ENCODE results near the gene COL9A1. TPM values are rescaled to one million over a fixed set of nuclear protein-coding genes. Genes with fewer than 3 reads are reported as not detected.

COL9A1 gene
- total and polyA plus RNA-seq, 2 of the 4 experiments (the other 2 are of a cell fraction): not detected

- 17% methylated on average over 1 of the region's 2 CpGs; no CpG with 5 or more reads in 1 of the 2 experiments for WGBS, 2 experiments (ENCODE audit: extremely low coverage in 2 of 2, insufficient read length in 1 of 2)
- Histone ChIP-seq H3K18ac (ENCODE audit: low read depth, low read length) (no peak overlapping the region), H3K27ac (ENCODE audit: insufficient read depth, low read length) (no peak overlapping the region), H3K27me3 (ENCODE audit: control insufficient read depth, insufficient read depth, low read length) (no peaks in the 10 kb centered on the region), H2BK5ac (ENCODE audit: low read depth, low read length, poor library complexity, severe bottlenecking) (no peak overlapping the region), H4K20me1 (ENCODE audit: insufficient read depth, low read length) (no peaks in the 10 kb centered on the region), H4K5ac (ENCODE audit: low read depth, low read length) (no peak overlapping the region), H2BK120ac (ENCODE audit: low read depth, low read length) (no peak overlapping the region), H3K23ac (ENCODE audit: low read depth, low read length) (no peak overlapping the region), H2AK5ac (ENCODE audit: low read depth, low read length) (no peak overlapping the region), H2AK9ac (replicated peaks; ENCODE audit: low read depth, low read length, poor library complexity) (no peak overlapping the region), H3K36me3 (ENCODE audit: control insufficient read depth, insufficient read depth, low read length) (no peaks in the 10 kb centered on the region), H3K79me1 (ENCODE audit: low read depth in 1 of 2, low read length in 2 of 2) (no peaks in the 10 kb centered on the region), H3K9me3 (ENCODE audit: control insufficient read depth, insufficient read depth, low read length) (no peaks in the 10 kb centered on the region), H2BK15ac (ENCODE audit: low read depth, low read length) (no peak overlapping the region), H3K9ac (ENCODE audit: low read depth, low read length) (no peak overlapping the region), H4K8ac (ENCODE audit: low read depth in 2 of 2, low read length in 2 of 2) (no peak overlapping the region), H3K4ac (ENCODE audit: low read depth, low read length) (no peak overlapping the region), H3K4me3 (ENCODE audit: insufficient read depth, low read depth, low read length) (no peak overlapping the region), H4K91ac (ENCODE audit: insufficient read depth, low read depth, low read length) (no peak overlapping the region), H2AFZ (replicated peaks; ENCODE audit: low read length, poor library complexity) (no peak overlapping the region), H3K14ac (replicated peaks; ENCODE audit: low read depth, low read length) (no peak overlapping the region), H3K4me2 (ENCODE audit: low read depth, low read length) (no peak overlapping the region), H3K9me1 (ENCODE audit: insufficient read depth, low read length) (no peaks in the 10 kb centered on the region), H3K4me1 (ENCODE audit: control insufficient read depth, insufficient read depth, low read length) (no peaks in the 10 kb centered on the region), H3K56ac (ENCODE audit: extremely low read depth, insufficient read depth, low read length) (no peak overlapping the region), H2BK20ac (ENCODE audit: low read depth, low read length) (no peak overlapping the region)
- no TSS peak for BruUV-seq (replicated peaks)
- dilution Hi-C loops (cut with HindIII; ENCODE audit: low sequenced_read_pairs, unreplicated experiment) (no loop called here), in situ Hi-C loops (cut with MboI; ENCODE audit: low sequenced_read_pairs) (no loop called here), intact Hi-C loops (cut with micrococcal nuclease) (no loop called here)
- no peak for ATAC-seq (ENCODE audit: low read depth)
- ChIA-PET CTCF (interaction anchor here (0.7 kb wide), 1 partner anchor 159 kb away, joined by 3 read pairs; no protein-coding TSS in a partner anchor), POLR2A (ENCODE audit: unreplicated experiment) (no interaction called here)
- no peak for DNase-seq
- no peak for TF ChIP-seq POLR2A (IDR thresholded peaks at IDR 0.05; ENCODE audit: low read depth, low read length)
- TF ChIP-seq, protein P1, sequence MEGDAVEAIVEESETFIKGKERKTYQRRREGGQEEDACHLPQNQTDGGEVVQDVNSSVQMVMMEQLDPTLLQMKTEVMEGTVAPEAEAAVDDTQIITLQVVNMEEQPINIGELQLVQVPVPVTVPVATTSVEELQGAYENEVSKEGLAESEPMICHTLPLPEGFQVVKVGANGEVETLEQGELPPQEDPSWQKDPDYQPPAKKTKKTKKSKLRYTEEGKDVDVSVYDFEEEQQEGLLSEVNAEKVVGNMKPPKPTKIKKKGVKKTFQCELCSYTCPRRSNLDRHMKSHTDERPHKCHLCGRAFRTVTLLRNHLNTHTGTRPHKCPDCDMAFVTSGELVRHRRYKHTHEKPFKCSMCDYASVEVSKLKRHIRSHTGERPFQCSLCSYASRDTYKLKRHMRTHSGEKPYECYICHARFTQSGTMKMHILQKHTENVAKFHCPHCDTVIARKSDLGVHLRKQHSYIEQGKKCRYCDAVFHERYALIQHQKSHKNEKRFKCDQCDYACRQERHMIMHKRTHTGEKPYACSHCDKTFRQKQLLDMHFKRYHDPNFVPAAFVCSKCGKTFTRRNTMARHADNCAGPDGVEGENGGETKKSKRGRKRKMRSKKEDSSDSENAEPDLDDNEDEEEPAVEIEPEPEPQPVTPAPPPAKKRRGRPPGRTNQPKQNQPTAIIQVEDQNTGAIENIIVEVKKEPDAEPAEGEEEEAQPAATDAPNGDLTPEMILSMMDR (conservative IDR thresholded peaks at IDR 0.05; ENCODE audit: low read depth, low read length): no peak
- TF ChIP-seq NFE2L2 (IDR thresholded peaks at IDR 0.05; ENCODE audit: low read depth, low read length): no peak
- TF ChIP-seq MAZ (IDR thresholded peaks at IDR 0.05; ENCODE audit: borderline replicate concordance, low read depth, low read length): no peak
- no peak for TF ChIP-seq FOS (IDR thresholded peaks at IDR 0.05; ENCODE audit: low read depth, low read length)
- no peak for TF ChIP-seq BHLHE40 (IDR thresholded peaks at IDR 0.05; ENCODE audit: low read depth, low read length)
- no peak for TF ChIP-seq RFX5 (IDR thresholded peaks at IDR 0.05; ENCODE audit: low read depth, low read length)
- no peak for TF ChIP-seq MXI1 (IDR thresholded peaks at IDR 0.05; ENCODE audit: borderline replicate concordance, low read depth, low read length)
- TF ChIP-seq RCOR1 (IDR thresholded peaks at IDR 0.05; ENCODE audit: insufficient replicate concordance, low read length): no peak
- TF ChIP-seq CHD1 (IDR thresholded peaks at IDR 0.05; ENCODE audit: low read depth, low read length): no peak
- TF ChIP-seq MAFK (IDR thresholded peaks at IDR 0.05; ENCODE audit: low read depth, low read length): no peak
- TF ChIP-seq CEBPB (IDR thresholded peaks at IDR 0.05; ENCODE audit: low read depth, low read length): no peak
- TF ChIP-seq USF2 (IDR thresholded peaks at IDR 0.05; ENCODE audit: low read depth, low read length): no peak
- TF ChIP-seq SMC3 (IDR thresholded peaks at IDR 0.05; ENCODE audit: low read depth, low read length): no peak
- no peak for TF ChIP-seq RAD21 (IDR thresholded peaks at IDR 0.05; ENCODE audit: low read length)
- no peak for TF ChIP-seq ELK1 (IDR thresholded peaks at IDR 0.05; ENCODE audit: borderline replicate concordance, low read depth, low read length)
Measured at GRCh38 chr6:70254784-70255183, 48.1 kb downstream of the COL9A1 start.
